GM19238 (cell line): ENCODE data around the gene LAIR2.
"Not testable (repeated sequence)": the region's sequence is repeated elsewhere in the genome, so short reads cannot be mapped to it uniquely, and the experiment has no call there.

Experiments
- DNase-seq: peaks from one replicate; pipeline ENCODE4 v3.0.0; 2011; ENCODE audit warnings: low spot score; ENCODE audit not compliant: insufficient read length

LAIR2 gene

GRCh38 chr19:54493967-54494585 lies 8.6 kb upstream of the LAIR2 start:
- no peak for DNase-seq

DNA sequence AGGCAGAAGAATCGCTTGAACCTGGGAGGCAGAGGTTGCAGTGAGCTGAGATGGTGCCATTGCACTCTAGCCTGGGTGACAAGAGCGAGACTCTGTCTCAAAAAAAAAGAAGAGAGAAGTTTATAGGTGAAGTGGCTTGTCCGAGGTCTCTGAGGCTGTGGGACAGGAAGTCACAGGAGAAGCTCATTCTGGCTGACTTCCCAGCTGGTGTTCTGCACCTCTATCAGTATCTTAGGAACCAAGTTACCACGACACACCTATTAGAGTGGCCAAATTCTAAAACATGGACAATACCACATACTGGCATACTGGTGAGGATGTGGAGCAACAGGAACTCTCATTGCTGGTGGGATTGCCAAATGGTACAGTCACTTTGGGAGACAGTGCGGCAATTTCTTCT lies 7.3 kb upstream of the LAIR2 start:
- DNase-seq: not testable (repeated sequence)

DNA sequence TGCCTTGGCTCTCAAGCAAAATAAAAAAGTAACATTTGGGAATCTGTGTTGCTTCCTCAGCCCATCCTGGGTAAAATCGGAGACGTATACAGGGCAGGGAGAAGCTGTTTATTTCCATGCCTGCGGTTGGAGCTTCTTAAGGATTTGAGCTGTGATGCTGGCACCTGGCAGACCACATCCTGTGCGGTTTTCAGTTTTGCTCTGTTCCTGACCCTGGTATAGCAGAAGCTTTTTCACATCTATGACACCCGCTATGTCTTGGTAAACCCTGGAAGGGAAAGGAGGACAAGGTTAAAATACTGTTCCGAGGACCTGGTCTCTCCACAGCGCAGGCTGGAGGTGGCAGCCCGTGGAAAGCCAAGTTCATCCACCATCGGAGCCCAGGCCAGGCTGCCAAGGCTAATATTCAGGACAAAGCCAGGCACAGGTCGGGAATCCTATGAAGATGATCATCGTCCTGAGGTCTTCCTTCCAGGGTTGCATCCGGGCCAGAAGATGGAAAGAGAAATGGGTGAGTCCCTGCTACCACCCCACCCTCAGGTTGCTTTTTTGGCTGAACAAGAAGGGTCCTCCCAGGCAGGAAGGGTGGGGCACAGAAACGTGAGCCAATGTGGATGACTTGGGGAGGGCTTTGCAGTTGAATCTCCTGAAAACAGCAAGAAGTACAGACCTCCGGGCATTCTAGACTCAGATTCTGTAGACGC lies 4.7 kb upstream of the LAIR2 start:
- not testable (repeated sequence) for DNase-seq

DNA sequence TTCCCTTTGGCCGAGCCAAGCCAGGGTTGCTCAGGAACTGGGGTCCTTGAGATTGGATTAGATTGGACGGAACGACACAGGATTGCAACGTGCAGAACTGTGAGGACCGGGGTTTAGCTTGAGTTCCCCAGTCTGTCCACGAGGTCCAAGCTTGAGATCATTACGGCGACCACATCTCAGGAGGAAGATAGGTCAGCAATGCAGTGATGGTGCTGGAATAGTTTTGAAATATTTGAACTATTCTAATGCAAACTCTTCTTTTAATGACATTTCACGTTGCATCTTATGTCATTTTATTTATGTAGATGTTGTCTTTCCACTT lies 4.2 kb upstream of the LAIR2 start:
- DNase-seq: not testable (repeated sequence)

DNA sequence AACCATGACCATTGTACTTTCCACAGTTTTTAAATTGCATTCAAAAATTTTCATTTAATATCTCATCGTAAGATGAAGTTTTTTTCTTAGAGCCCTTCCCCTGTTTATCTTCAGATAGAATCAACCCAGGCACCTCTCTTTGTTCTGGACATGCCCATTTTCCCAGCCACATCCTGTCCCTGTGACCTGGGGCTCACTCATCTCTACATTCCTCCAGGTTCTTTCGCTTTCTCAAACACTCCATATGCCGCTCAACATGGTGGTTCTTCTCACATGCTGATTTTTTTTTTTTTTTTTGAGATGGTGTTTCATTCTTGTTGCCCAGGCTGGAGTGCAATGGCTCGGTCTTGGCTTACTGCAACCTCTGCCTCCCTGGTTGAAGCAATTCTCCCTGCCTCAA lies 2.9 kb downstream of the LAIR2 start:
- not testable (repeated sequence) for DNase-seq

DNA sequence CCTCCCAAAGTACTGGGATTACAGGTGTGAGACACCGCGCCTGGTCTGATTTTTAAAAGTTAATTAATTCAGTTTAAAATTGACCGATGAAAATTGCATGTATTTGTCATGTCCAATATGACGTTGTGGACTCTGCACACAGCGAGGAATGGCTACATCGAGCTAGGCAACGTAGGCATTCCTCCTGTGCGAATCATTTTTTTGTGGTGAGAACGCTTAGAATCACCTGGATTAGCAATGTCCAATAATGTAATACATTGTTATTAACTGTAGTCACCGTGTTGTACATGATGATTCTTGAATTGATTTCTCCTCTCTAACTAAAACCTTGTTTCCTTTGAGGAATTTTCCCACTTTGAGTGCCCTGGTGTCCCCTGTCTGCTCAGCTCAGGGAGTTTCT lies 3.4 kb downstream of the LAIR2 start:
- DNase-seq: no peak

- not testable (repeated sequence) for DNase-seq
These were observed 4.5 kb downstream of the LAIR2 start for GRCh38 chr19:54507038-54507717.

- DNase-seq: no peak
These were observed 5.2 kb downstream of the LAIR2 start for GRCh38 chr19:54507824-54508223.

GRCh38 chr19:54508487-54508886 lies 5.9 kb downstream of the LAIR2 start:
- not testable (repeated sequence) for DNase-seq

- not testable (repeated sequence) for DNase-seq
These were observed 6.7 kb downstream of the LAIR2 start for GRCh38 chr19:54509200-54509940.

DNA sequence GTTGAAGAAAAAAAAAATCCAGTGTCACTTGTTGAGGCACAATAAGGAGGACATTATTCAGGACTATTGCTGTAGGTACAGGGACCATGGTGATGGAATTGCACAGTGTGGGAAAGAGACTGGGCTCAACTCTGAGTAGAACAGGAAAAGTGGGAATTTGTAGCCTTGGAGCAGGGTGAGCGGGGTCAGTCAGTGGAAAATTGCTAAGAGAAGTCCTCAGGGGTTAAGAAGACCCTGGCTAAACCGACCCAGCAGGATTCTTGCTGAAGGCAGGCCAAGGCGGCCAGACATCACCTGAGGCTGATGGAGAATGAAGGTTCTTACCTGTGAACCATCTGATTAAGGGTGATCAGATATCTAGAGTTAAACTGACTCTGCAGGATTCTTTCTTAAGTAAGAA lies 12.5 kb downstream of the LAIR2 start:
- no peak for DNase-seq

DNA sequence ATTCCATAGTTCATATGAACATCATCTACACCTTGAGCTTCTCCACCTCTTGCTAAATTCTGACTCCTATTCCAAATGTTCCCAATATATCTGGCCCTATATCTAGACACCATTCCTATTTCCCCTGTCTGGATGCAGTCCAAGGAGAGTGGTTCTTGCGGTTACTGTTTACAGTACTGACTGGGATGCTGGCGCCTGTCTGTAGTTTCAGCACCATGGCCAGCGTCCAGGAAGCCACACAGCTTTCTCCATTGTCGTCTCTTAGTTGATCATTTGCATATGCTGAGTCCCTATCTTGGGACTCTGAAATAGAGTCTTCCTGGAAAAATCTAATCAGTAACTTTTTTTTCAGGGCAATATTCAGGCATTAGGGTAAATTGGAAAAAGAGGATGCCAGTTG lies 14.9 kb downstream of the LAIR2 start:
- DNase-seq: peak; percentile 45

- peak; percentile 45 for DNase-seq
These were observed 16.2 kb downstream of the LAIR2 start for GRCh38 chr19:54518844-54519243.

DNA sequence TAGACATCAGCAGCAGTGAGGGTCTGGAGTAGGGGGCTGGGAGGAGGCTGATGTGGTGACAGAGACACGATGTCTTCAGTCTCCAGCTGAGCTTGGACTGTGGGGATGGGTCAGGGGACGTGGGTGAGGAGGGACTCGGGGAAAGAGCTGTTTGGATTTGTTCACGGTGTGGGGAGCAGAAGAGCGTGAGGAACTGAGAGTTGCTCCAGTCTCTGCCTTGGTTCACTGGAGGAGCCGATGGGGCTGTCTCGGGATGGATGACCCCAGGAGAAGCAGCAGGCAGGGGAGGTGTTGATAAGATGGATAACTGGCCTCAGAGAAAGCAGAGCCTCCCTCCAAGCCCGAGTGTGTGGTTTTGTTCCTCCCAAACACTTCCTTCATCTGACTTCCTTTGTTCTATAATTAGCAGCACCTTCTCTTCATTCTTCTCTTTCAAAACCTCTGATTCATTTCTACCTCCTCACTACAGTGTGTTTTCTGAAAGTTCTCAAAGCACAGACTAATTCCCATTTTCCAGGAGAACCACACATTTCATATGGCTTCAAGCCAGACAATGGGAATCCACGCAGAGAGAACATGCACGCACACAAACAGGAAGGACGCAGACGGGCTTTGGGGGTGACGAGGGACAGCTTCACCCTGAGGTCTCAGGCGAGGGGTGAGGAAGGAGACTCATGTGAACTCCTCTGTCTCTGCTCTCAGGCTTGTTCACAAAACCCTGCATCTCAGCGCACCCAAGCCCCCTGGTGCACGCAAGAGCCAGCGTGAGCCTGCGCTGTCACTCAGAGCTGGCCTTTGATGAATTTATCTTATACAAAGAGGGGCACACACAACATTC lies 18.6 kb downstream of the LAIR2 start:
- no peak for DNase-seq

- DNase-seq: no peak
These were observed 19.4 kb downstream of the LAIR2 start for GRCh38 chr19:54521860-54522513.

- no peak for DNase-seq
These were observed 20.8 kb downstream of the LAIR2 start for GRCh38 chr19:54523403-54523802.

GRCh38 chr19:54525636-54526035 lies 23.0 kb downstream of the LAIR2 start:
- DNase-seq: no peak

DNA sequence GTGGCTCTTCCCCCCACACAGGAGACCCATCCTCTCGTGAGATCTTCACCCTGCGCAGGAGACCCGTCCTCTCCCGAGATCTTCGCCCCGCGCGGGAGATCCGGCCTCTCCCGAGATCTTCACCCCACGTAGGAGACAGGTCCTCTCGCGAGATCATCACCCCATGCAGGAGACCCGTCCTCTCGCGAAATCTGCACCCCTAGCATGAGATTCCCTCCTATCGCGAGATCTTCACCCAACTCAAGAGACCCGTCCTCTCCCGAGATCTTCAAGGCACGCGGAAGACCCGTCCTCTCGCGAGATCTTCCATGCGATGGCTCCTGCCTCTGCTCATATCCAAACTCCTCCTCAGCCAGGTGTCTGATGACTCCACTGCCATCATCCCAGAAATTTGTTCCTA lies 24.3 kb downstream of the LAIR2 start:
- no peak for DNase-seq

GRCh38 chr19:54530866-54531265 lies 28.2 kb downstream of the LAIR2 start:
- DNase-seq: no peak

- peak; percentile 39 for DNase-seq
These were observed 29.9 kb downstream of the LAIR2 start for GRCh38 chr19:54532528-54532927.

- no peak for DNase-seq
These were observed 30.8 kb downstream of the LAIR2 start for GRCh38 chr19:54533476-54533875.
